CD14-positive monocyte (primary cell): Measurements from ENCODE around the gene DOHH. TPM values are rescaled to one million over a fixed set of nuclear protein-coding genes. Genes with fewer than 3 reads are reported as not detected.

Experiments
- DNase-seq, 3 donors: peaks; one replicate each; pipeline ENCODE4 v3.0.0-alpha.2; 2011 to 2022
- H2AFZ ChIP-seq: 2 replicates; pipeline ENCODE4 v1.6.0; 2012; ENCODE audit warnings: mild to moderate bottlenecking, low read depth, low read length, inconsistent platforms; ENCODE audit not compliant: insufficient read depth, poor library complexity, severe bottlenecking
- H3K27ac ChIP-seq, 2 donors: 1 replicate in 1 of 2; 2 replicates in 1 of 2; pipeline ENCODE4 v1.5.1; 2012 to 2013; ENCODE audit warnings: low read length in 2 of 2, control low read depth in 1 of 2, inconsistent platforms in 1 of 2, low read depth in 1 of 2, mild to moderate bottlenecking in 1 of 2
- H3K27me3 ChIP-seq, 2 donors: one replicate each; pipeline versions ENCODE4 v1.6.0 to v1.6.1; 2011 to 2013; ENCODE audit warnings: low read length in 2 of 2; ENCODE audit not compliant: control insufficient read depth in 2 of 2, insufficient read depth in 2 of 2
- H3K36me3 ChIP-seq, 2 donors: replicated peaks in 1 of 2; 1 replicate in 1 of 2; 2 replicates in 1 of 2; pipeline versions ENCODE4 v1.5.1 to v1.6.1; 2012 to 2013; ENCODE audit warnings: low read length in 2 of 2, control low read depth in 1 of 2, inconsistent platforms in 1 of 2, mild to moderate bottlenecking in 1 of 2; ENCODE audit not compliant: insufficient read depth in 2 of 2, control insufficient read depth in 1 of 2
- H3K4me1 ChIP-seq, 2 donors: 1 replicate in 1 of 2; 2 replicates in 1 of 2; pipeline versions ENCODE4 v1.5.1 to v1.6.1; 2012 to 2013; ENCODE audit warnings: low read length in 2 of 2, control low read depth in 1 of 2, inconsistent platforms in 1 of 2, mild to moderate bottlenecking in 1 of 2, moderate library complexity in 1 of 2; ENCODE audit not compliant: insufficient read depth in 2 of 2, control insufficient read depth in 1 of 2
- H3K4me2 ChIP-seq: replicated peaks from 2 replicates; pipeline ENCODE3; 2012; ENCODE audit warnings: low read length, moderate library complexity, mild to moderate bottlenecking; ENCODE audit not compliant: poor library complexity, severe bottlenecking; ENCODE audit errors: extremely low read depth
- H3K4me3 ChIP-seq, 3 experiments: fragments of 200-600 bp in 1 of 3; sonication (generic) in 1 of 3; replicated peaks in 1 of 3; 1 replicate in 2 of 3; 2 replicates in 1 of 3; pipeline ENCODE4 v1.5.1; 2011 to 2013; ENCODE audit warnings: low read length in 3 of 3, mild to moderate bottlenecking in 3 of 3, control low read depth in 2 of 3, low read depth in 2 of 3, inconsistent platforms in 1 of 3, moderate library complexity in 1 of 3
- H3K79me2 ChIP-seq: 2 replicates; pipeline ENCODE4 v1.6.0; 2012; ENCODE audit warnings: mild to moderate bottlenecking, control low read depth, inconsistent platforms, low read length, moderate library complexity; ENCODE audit not compliant: insufficient read depth
- H3K9ac ChIP-seq: 2 replicates; pipeline ENCODE4 v1.6.0; 2017; ENCODE audit warnings: low read length, mild to moderate bottlenecking; ENCODE audit not compliant: insufficient read depth, poor library complexity, severe bottlenecking
- H3K9me3 ChIP-seq, 2 donors: replicated peaks in 1 of 2; 1 replicate in 1 of 2; 2 replicates in 1 of 2; pipeline versions ENCODE4 v1.5.1 to v1.6.1; 2012 to 2013; ENCODE audit warnings: low read length in 2 of 2, control low read depth in 1 of 2; ENCODE audit not compliant: control insufficient read depth in 1 of 2, insufficient read depth in 1 of 2
- H4K20me1 ChIP-seq: 2 replicates; pipeline ENCODE4 v1.6.0; 2012; ENCODE audit warnings: mild to moderate bottlenecking, low read length, control low read depth, moderate library complexity; ENCODE audit not compliant: insufficient read depth
- H3K27ac Mint-ChIP-seq, 7 donors: one replicate each; pipeline ENCODE4 v1.8.0; 2020; ENCODE audit warnings: mild to moderate bottlenecking in 7 of 7, mixed read lengths in 7 of 7, moderate library complexity in 6 of 7, inconsistent platforms in 2 of 7
- H3K27me3 Mint-ChIP-seq, 3 donors: one replicate each; pipeline ENCODE4 v1.8.0; 2021 to 2022; ENCODE audit warnings: low read depth in 3 of 3, mild to moderate bottlenecking in 3 of 3, mixed read lengths in 3 of 3, moderate library complexity in 3 of 3, inconsistent platforms in 1 of 3
- H3K36me3 Mint-ChIP-seq, 2 donors: one replicate each; pipeline ENCODE4 v1.8.0; 2020; ENCODE audit warnings: mixed read lengths in 2 of 2, inconsistent platforms in 1 of 2, mild to moderate bottlenecking in 1 of 2
- H3K4me1 Mint-ChIP-seq: one replicate; pipeline ENCODE4 v1.8.0; 2020; ENCODE audit warnings: mild to moderate bottlenecking, mixed read lengths
- H3K4me3 Mint-ChIP-seq, 2 donors: one replicate each; pipeline ENCODE4 v1.8.0; 2020; ENCODE audit warnings: mild to moderate bottlenecking in 2 of 2, mixed read lengths in 2 of 2, moderate library complexity in 1 of 2
- H3K9me3 Mint-ChIP-seq, 7 donors: one replicate each; pipeline ENCODE4 v1.8.0; 2020 to 2022; ENCODE audit warnings: mixed read lengths in 7 of 7, mild to moderate bottlenecking in 6 of 7, moderate library complexity in 6 of 7, inconsistent platforms in 2 of 7
- CTCF ChIP-seq: fragments of 200-600 bp; IDR thresholded peaks from one replicate; pipeline ENCODE4 v1.8.0; 2022; ENCODE audit warnings: antibody characterized with exemption, mild to moderate bottlenecking
- WGBS: methylation state at CpG from one replicate; pipeline ENCODE4 v1.1.5; 2013; ENCODE audit warnings: missing lambda C conversion rate; ENCODE audit not compliant: insufficient coverage; 5-methylcytosine and 5-hydroxymethylcytosine counted together
- intact Hi-C, 2 donors: fragments of 100-400 bp; cut with micrococcal nuclease; formaldehyde crosslinking; loops; one replicate each; pipeline versions ENCODE4 v1.15.0 to v1.15.1; 2023
- polyA plus RNA-seq, 3 donors: library from polyadenylated mRNA; depleted of rRNA in 1 of 3; unstranded in 2 of 3; stranded (reverse) in 1 of 3; fragments of 300-500 nt in 2 of 3; fragments of >200 nt in 1 of 3; fragmentation: Illumina TruSeq in 2 of 3; gene quantifications; 1 replicate in 2 of 3; 2 replicates in 1 of 3; pipeline ENCODE4 v1.2.3, GENCODE V29; 2012 to 2021

DOHH gene
- polyA plus RNA-seq, 3 donors, result 3.7 to 4.2 (median 4.1) TPM

- H3K9me3 Mint-ChIP-seq, result peaks cover 0 to 2% (median 0%) of the 10 kb centered on the region in 7 donors
- peaks cover 0 to 4% of the 10 kb centered on the region in 2 donors for H3K4me1 ChIP-seq
- peaks cover 1 to 3% (median 2%) of the 10 kb centered on the region in 3 donors for H3K27me3 Mint-ChIP-seq
- no peak overlapping the region for H3K4me3 Mint-ChIP-seq
- peaks cover 36 to 65% of the 10 kb centered on the region in 2 donors for H3K36me3 ChIP-seq
- H3K36me3 Mint-ChIP-seq, result peaks cover 39 to 60% of the 10 kb centered on the region in 2 donors
- no peak for DNase-seq
- no peak overlapping the region for H3K27ac Mint-ChIP-seq
- H2AFZ ChIP-seq, result no peak overlapping the region
- no peaks in the 10 kb centered on the region for H4K20me1 ChIP-seq
- no peak overlapping the region for H3K4me2 ChIP-seq
- H3K4me1 Mint-ChIP-seq, result peaks cover 3% of the 10 kb centered on the region
- intact Hi-C loops, result no loop called here
- 94% methylated on average over 18 of the region's 18 CpGs for WGBS
- H3K79me2 ChIP-seq, result peaks cover 16% of the 10 kb centered on the region
- H3K9ac ChIP-seq, result no peak overlapping the region
- no peak overlapping the region for H3K4me3 ChIP-seq
- H3K27ac ChIP-seq, result no peak overlapping the region
- TF ChIP-seq CTCF, result no peak
- H3K27me3 ChIP-seq, result no peaks in the 10 kb centered on the region
- no peaks in the 10 kb centered on the region for H3K9me3 ChIP-seq
These were observed 5.9 kb downstream of the DOHH start for GRCh38 chr19:3494559-3494958.

DNA sequence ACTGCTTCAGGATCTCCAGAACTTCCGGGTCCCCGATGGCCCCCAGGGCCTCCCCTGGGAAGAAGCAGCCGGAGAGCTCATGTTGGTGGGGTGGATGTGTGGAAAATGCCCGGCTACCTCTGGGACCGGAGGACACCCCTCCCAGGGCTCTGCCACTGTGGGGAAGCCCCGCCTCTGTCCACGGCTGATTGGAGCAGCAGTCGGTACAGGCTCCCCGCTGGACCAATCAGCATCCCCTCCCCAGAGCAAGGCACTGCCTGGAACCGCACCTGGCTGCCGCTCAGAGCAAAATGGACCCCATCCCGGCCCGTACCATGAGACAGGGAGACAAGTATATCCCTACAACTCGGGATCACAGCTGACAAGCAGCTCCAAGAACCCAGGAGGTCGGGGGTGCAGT, 6.4 kb downstream of the DOHH start:
- Histone ChIP-seq H3K36me3 (peaks cover 36 to 65% of the 10 kb centered on the region in 2 donors), H3K9ac (no peak overlapping the region), H3K4me1 (no peaks in the 10 kb centered on the region), H3K79me2 (peaks cover 11% of the 10 kb centered on the region), H4K20me1 (no peaks in the 10 kb centered on the region), H3K27me3 (no peaks in the 10 kb centered on the region), H3K4me3 (no peak overlapping the region), H3K27ac (no peak overlapping the region), H3K4me2 (no peak overlapping the region), H3K9me3 (no peaks in the 10 kb centered on the region), H2AFZ (no peak overlapping the region)
- Mint-ChIP-seq H3K4me3 (no peak overlapping the region), H3K36me3 (peaks cover 39 to 60% of the 10 kb centered on the region in 2 donors), H3K27me3 (peaks cover 1 to 3% (median 2%) of the 10 kb centered on the region in 3 donors), H3K9me3 (peaks cover 0 to 2% (median 0%) of the 10 kb centered on the region in 7 donors), H3K27ac (no peak overlapping the region), H3K4me1 (peaks cover 1% of the 10 kb centered on the region)
- no peak for DNase-seq
- 97% methylated on average over 14 of the region's 15 CpGs for WGBS
- no peak for TF ChIP-seq CTCF
- intact Hi-C loops, result no loop called here
